Measurements from ENCODE around the gene SETBP1. TPM values are rescaled to one million over a fixed set of nuclear protein-coding genes. Genes with fewer than 3 reads are reported as not detected.

The SETBP1 gene
- total and polyA plus RNA-seq, 3 donors from 2014 or later, result 6.2 to 34.7 (median 33.1) TPM

- Histone ChIP-seq H3K27me3 (no peaks in the 10 kb centered on the region), H3K4me1 (no peaks in the 10 kb centered on the region), H3K4me3 (no peak overlapping the region), H3K36me3 (ENCODE audit: low read depth, missing control alignments) (no peaks in the 10 kb centered on the region), H3K27ac (no peak overlapping the region), H3K9me3 (no peaks in the 10 kb centered on the region)
- WGBS, 2 donors, result 90 to 93% methylated on average over 6 of the region's 6 CpGs
- intact Hi-C loops (cut with DNase I; ENCODE audit: low total_unique reads), result no loop called here
- no peak for TF ChIP-seq POLR2A (IDR thresholded peaks at IDR 0.05)
- TF ChIP-seq CTCF (IDR thresholded peaks at IDR 0.05), result no peak
- no peak for DNase-seq
Observed at GRCh38 chr18:44816477-44816876, 135.8 kb downstream of the SETBP1 start.

GRCh38 chr18:44817831-44818473 lies 137.3 kb downstream of the SETBP1 start:
- H3K4me3 ChIP-seq, result no peak overlapping the region
- H3K27ac ChIP-seq, result no peak overlapping the region
- H3K4me1 ChIP-seq, result no peaks in the 10 kb centered on the region
- WGBS, 2 donors, result 84 to 88% methylated on average over 10 of the region's 10 CpGs
- DNase-seq, result no peak
- H3K27me3 ChIP-seq, result no peaks in the 10 kb centered on the region
- no peak for TF ChIP-seq CTCF (IDR thresholded peaks at IDR 0.05)
- TF ChIP-seq POLR2A (IDR thresholded peaks at IDR 0.05), result no peak
- H3K9me3 ChIP-seq, result no peaks in the 10 kb centered on the region
- intact Hi-C loops (cut with DNase I; ENCODE audit: low total_unique reads), result no loop called here
- H3K36me3 ChIP-seq (ENCODE audit: low read depth, missing control alignments), result no peaks in the 10 kb centered on the region

GRCh38 chr18:44818668-44819403 lies 138.1 kb downstream of the SETBP1 start:
- H3K27ac ChIP-seq, result no peak overlapping the region
- no peaks in the 10 kb centered on the region for H3K27me3 ChIP-seq
- H3K4me3 ChIP-seq, result no peak overlapping the region
- H3K36me3 ChIP-seq (ENCODE audit: low read depth, missing control alignments), result no peaks in the 10 kb centered on the region
- H3K4me1 ChIP-seq, result no peaks in the 10 kb centered on the region
- TF ChIP-seq POLR2A (IDR thresholded peaks at IDR 0.05), result no peak
- TF ChIP-seq CTCF (IDR thresholded peaks at IDR 0.05), result no peak
- DNase-seq, result no peak
- WGBS, 2 donors, result 79 to 83% methylated on average over 7 of the region's 7 CpGs
- no peaks in the 10 kb centered on the region for H3K9me3 ChIP-seq
- intact Hi-C loops (cut with DNase I; ENCODE audit: low total_unique reads), result no loop called here

- H3K9me3 ChIP-seq, result no peaks in the 10 kb centered on the region
- no peak for DNase-seq
- no peaks in the 10 kb centered on the region for H3K36me3 ChIP-seq (ENCODE audit: low read depth, missing control alignments)
- H3K4me1 ChIP-seq, result no peaks in the 10 kb centered on the region
- H3K27me3 ChIP-seq, result no peaks in the 10 kb centered on the region
- intact Hi-C loops (cut with DNase I; ENCODE audit: low total_unique reads), result no loop called here
- no peak overlapping the region for H3K27ac ChIP-seq
- TF ChIP-seq CTCF (IDR thresholded peaks at IDR 0.05), result no peak
- no peak for TF ChIP-seq POLR2A (IDR thresholded peaks at IDR 0.05)
- 88 to 93% methylated on average over 3 to 6 of the region's 6 CpGs for WGBS, 2 donors
- no peak overlapping the region for H3K4me3 ChIP-seq
Observed at GRCh38 chr18:44819944-44820510, 139.3 kb downstream of the SETBP1 start.
